ENCODE data around the gene VKORC1. TPM values are rescaled to one million over a fixed set of nuclear protein-coding genes. Genes with fewer than 3 reads are reported as not detected.

Gene VKORC1
- total RNA-seq, 1 experiment from 2014 or later = 98.3 TPM

DNA sequence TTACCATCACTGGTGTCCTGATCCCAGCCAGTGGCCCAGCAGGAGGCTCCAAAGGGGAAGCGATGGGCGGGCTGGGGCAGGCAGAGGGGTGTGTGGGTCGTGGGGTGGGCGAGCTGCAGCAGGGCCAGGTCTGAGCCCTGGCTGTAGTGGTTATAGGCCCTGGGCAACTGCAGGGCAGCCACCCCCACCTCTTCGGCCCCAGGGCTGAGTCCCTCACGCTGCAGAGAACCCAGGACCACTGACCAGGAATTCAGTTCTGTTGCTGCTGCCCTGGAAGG, 8.0 kb downstream of the VKORC1 start:
- H3K36me3 ChIP-seq (ENCODE audit: insufficient read depth, low read length, poor library complexity, severe bottlenecking) = peaks cover 16% of the 10 kb centered on the region
- H3K4me1 ChIP-seq (ENCODE audit: insufficient read depth, low read length, poor library complexity, severe bottlenecking) = no peaks in the 10 kb centered on the region
- ChIA-PET CTCF (no interaction called here), POLR2A (ENCODE audit: low non-redundant PET) (no interaction called here)
- no peak for DNase-seq (ENCODE audit: low spot score)
- no peaks in the 10 kb centered on the region for H3K27me3 ChIP-seq (replicated peaks; ENCODE audit: insufficient read depth, low read depth, low read length, poor library complexity)
- no peak overlapping the region for H3K4me3 ChIP-seq (ENCODE audit: low read depth, low read length, poor library complexity, severe bottlenecking)
- no peaks in the 10 kb centered on the region for H3K9me3 ChIP-seq (ENCODE audit: low read depth, low read length, poor library complexity, severe bottlenecking)
- intact Hi-C loops (cut with micrococcal nuclease; ENCODE audit: unreplicated experiment) = loop anchor here (10.0 kb wide), 1 partner anchor 788 kb away; the partner anchor contains the start of gene ZNF267
- no TSS peak for BruUV-seq (replicated peaks)
- no peak overlapping the region for H3K27ac ChIP-seq (ENCODE audit: low read depth, low read length, poor library complexity, severe bottlenecking)
- no peak for TF ChIP-seq EZH2 (IDR thresholded peaks at IDR 0.05; ENCODE audit: borderline replicate concordance, low read depth, low read length, poor library complexity, severe bottlenecking)
- TF ChIP-seq, protein P1, sequence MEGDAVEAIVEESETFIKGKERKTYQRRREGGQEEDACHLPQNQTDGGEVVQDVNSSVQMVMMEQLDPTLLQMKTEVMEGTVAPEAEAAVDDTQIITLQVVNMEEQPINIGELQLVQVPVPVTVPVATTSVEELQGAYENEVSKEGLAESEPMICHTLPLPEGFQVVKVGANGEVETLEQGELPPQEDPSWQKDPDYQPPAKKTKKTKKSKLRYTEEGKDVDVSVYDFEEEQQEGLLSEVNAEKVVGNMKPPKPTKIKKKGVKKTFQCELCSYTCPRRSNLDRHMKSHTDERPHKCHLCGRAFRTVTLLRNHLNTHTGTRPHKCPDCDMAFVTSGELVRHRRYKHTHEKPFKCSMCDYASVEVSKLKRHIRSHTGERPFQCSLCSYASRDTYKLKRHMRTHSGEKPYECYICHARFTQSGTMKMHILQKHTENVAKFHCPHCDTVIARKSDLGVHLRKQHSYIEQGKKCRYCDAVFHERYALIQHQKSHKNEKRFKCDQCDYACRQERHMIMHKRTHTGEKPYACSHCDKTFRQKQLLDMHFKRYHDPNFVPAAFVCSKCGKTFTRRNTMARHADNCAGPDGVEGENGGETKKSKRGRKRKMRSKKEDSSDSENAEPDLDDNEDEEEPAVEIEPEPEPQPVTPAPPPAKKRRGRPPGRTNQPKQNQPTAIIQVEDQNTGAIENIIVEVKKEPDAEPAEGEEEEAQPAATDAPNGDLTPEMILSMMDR (conservative IDR thresholded peaks at IDR 0.05; ENCODE audit: low read depth, low read length) = no peak

DNA sequence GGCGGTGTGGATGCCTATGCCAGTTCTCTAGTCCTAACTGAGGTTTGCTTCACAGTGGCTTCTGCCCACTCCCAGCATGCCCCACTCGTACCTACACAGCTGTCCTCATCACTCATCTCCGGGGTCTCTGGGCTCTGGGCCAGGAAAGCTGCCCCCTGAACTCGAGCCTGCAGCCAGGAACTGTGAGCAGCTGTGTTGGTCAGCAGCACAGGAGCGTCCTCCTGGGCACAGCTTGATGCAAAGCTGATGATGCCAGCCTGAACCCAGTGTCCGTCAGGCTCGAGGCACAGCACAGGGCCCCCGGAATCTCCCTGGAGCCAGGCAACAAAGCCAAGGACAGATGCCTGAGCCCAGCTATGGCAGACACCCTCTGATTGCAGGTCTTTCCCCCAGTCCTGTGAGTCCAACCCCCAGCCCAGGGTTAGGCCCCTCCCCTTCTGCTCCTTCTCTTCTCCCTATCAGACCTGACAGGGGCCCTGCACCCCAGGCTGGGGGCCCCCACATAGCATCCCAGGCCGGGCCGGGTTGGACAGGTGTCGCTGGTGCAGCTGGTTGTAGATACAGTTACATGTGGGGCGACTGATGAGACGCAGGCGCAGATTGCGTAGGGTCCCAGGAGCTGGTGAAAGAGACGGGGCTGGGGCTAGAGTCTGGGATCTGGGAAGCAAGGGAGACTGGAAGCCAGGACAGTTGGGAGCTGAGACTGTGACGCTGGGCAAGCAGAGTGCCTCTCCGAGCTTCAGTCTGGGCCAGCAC, 8.5 kb downstream of the VKORC1 start:
- no peak for DNase-seq (ENCODE audit: low spot score)
- peaks cover 20% of the 10 kb centered on the region for H3K36me3 ChIP-seq (ENCODE audit: insufficient read depth, low read length, poor library complexity, severe bottlenecking)
- POLR2A ChIA-PET (ENCODE audit: low non-redundant PET) = no interaction called here

DNA sequence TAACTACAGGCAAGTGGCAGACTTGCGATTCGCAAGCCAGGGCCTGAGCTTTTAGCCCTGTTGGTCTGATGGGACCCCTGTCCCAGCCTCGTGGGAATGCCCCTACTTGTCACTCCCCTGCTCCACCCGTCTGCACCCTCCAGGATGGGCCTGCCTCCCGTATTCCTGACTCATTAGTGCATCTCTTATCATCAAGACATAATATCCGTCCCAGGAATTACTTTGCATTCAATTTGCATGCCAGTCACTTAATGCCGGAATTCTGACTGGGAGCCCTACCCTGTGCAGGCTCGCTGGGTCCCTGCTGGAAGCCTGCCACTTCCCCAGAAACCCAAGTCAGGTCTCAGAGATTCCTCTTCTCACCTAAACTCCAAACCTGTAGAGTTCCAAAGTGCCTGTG, 9.2 kb downstream of the VKORC1 start:
- ChIA-PET CTCF (no interaction called here), POLR2A (ENCODE audit: low non-redundant PET) (no interaction called here)
- Histone ChIP-seq H3K9me3 (ENCODE audit: low read depth, low read length, poor library complexity, severe bottlenecking) (no peaks in the 10 kb centered on the region), H3K4me3 (ENCODE audit: low read depth, low read length, poor library complexity, severe bottlenecking) (no peak overlapping the region), H3K27me3 (replicated peaks; ENCODE audit: insufficient read depth, low read depth, low read length, poor library complexity) (no peaks in the 10 kb centered on the region), H3K4me1 (ENCODE audit: insufficient read depth, low read length, poor library complexity, severe bottlenecking) (no peaks in the 10 kb centered on the region), H3K27ac (ENCODE audit: low read depth, low read length, poor library complexity, severe bottlenecking) (no peak overlapping the region), H3K36me3 (ENCODE audit: insufficient read depth, low read length, poor library complexity, severe bottlenecking) (peaks cover 20% of the 10 kb centered on the region)
- intact Hi-C loops (cut with micrococcal nuclease; ENCODE audit: unreplicated experiment) = loop anchor here (10.0 kb wide), 1 partner anchor 789 kb away; the partner anchor contains the start of gene ZNF267
- BruUV-seq (replicated peaks) = no TSS peak
- DNase-seq (ENCODE audit: low spot score) = no peak
- TF ChIP-seq, protein P1 (conservative IDR thresholded peaks at IDR 0.05; ENCODE audit: low read depth, low read length) = no peak
- TF ChIP-seq EZH2 (IDR thresholded peaks at IDR 0.05; ENCODE audit: borderline replicate concordance, low read depth, low read length, poor library complexity, severe bottlenecking) = no peak

More for the DNA sequence above, 8.5 kb downstream of the VKORC1 start:
- BruUV-seq (replicated peaks) = no TSS peak
- Histone ChIP-seq H3K4me1 (ENCODE audit: insufficient read depth, low read length, poor library complexity, severe bottlenecking) (no peaks in the 10 kb centered on the region), H3K4me3 (ENCODE audit: low read depth, low read length, poor library complexity, severe bottlenecking) (no peak overlapping the region), H3K9me3 (ENCODE audit: low read depth, low read length, poor library complexity, severe bottlenecking) (no peaks in the 10 kb centered on the region), H3K27me3 (replicated peaks; ENCODE audit: insufficient read depth, low read depth, low read length, poor library complexity) (no peaks in the 10 kb centered on the region), H3K27ac (ENCODE audit: low read depth, low read length, poor library complexity, severe bottlenecking) (no peak overlapping the region)
- TF ChIP-seq, protein P1 (conservative IDR thresholded peaks at IDR 0.05; ENCODE audit: low read depth, low read length) = no peak
- no peak for TF ChIP-seq EZH2 (IDR thresholded peaks at IDR 0.05; ENCODE audit: borderline replicate concordance, low read depth, low read length, poor library complexity, severe bottlenecking)
- CTCF ChIA-PET = no interaction called here
- intact Hi-C loops (cut with micrococcal nuclease; ENCODE audit: unreplicated experiment) = loop anchor here (10.0 kb wide), 1 partner anchor 789 kb away; the partner anchor contains the start of gene ZNF267

All from A673 (cell line).